ENCODE results near the gene TMEM187. TPM values are rescaled to one million over a fixed set of nuclear protein-coding genes. Genes with fewer than 3 reads are reported as not detected.

Gene TMEM187
- total RNA-seq, 1 experiment from 2014 or later = 9.4 TPM

DNA sequence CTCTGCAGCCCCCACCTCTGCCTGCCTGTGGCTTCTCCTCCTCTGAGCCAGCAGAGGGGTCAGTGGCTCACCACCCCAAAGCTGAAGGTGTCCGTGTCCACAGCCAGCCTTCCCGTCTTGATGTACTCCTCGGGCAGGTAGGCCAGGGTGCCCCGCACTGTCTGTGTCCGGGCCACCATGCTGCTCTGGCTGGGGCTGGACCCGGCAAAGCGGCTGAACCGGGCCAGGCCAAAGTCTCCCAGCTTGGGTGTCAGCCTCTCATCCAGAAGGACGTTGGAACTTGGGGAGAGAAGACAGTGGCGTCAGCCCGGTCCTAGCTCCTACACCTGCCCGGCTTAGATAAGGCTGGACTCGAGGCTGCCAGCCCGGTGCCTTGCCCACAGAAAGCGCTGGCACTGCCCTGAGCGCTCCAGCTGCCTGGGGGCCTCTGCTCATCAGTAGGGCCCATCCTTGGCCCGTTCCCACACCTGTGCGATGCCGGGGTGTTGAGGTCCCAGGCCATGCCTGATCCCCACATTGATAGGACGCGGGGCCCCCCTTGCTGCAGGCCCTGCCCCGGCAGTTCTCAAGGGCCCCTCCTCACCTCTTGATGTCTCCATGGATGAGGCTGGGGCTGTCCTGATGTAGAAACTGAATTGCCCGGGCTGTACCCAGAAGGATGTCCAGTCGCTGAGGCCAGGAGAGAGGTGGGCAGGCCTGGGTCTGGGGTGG lies 44.0 kb downstream of the TMEM187 start:
- Mint-ChIP-seq H3K27ac (ENCODE audit: unreplicated experiment) (no peak overlapping the region), H3K4me1 (ENCODE audit: low read depth, unreplicated experiment) (no peaks in the 10 kb centered on the region), H3K9me3 (ENCODE audit: low read depth, unreplicated experiment) (no peaks in the 10 kb centered on the region), H3K36me3 (ENCODE audit: insufficient read depth, unreplicated experiment) (peaks cover 59% of the 10 kb centered on the region), H3K27me3 (ENCODE audit: unreplicated experiment) (no peaks in the 10 kb centered on the region), H3K4me3 (ENCODE audit: low read depth, unreplicated experiment) (no peak overlapping the region)
- CTCF ChIA-PET = no interaction called here
- no TSS peak for BruUV-seq (replicated peaks)
- no peak for DNase-seq
- TF ChIP-seq, protein P1, sequence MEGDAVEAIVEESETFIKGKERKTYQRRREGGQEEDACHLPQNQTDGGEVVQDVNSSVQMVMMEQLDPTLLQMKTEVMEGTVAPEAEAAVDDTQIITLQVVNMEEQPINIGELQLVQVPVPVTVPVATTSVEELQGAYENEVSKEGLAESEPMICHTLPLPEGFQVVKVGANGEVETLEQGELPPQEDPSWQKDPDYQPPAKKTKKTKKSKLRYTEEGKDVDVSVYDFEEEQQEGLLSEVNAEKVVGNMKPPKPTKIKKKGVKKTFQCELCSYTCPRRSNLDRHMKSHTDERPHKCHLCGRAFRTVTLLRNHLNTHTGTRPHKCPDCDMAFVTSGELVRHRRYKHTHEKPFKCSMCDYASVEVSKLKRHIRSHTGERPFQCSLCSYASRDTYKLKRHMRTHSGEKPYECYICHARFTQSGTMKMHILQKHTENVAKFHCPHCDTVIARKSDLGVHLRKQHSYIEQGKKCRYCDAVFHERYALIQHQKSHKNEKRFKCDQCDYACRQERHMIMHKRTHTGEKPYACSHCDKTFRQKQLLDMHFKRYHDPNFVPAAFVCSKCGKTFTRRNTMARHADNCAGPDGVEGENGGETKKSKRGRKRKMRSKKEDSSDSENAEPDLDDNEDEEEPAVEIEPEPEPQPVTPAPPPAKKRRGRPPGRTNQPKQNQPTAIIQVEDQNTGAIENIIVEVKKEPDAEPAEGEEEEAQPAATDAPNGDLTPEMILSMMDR (IDR thresholded peaks at IDR 0.05; ENCODE audit: unreplicated experiment) = no peak
- intact Hi-C loops (cut with micrococcal nuclease; ENCODE audit: unreplicated experiment) = no loop called here

- Mint-ChIP-seq H3K4me3 (ENCODE audit: low read depth, unreplicated experiment) (peak overlapping the region; percentile 84), H3K27me3 (ENCODE audit: unreplicated experiment) (no peaks in the 10 kb centered on the region), H3K9me3 (ENCODE audit: low read depth, unreplicated experiment) (no peaks in the 10 kb centered on the region), H3K27ac (ENCODE audit: unreplicated experiment) (no peak overlapping the region), H3K4me1 (ENCODE audit: low read depth, unreplicated experiment) (no peaks in the 10 kb centered on the region), H3K36me3 (ENCODE audit: insufficient read depth, unreplicated experiment) (peaks cover 59% of the 10 kb centered on the region)
- no peak for DNase-seq
- intact Hi-C loops (cut with micrococcal nuclease; ENCODE audit: unreplicated experiment) = no loop called here
- no TSS peak for BruUV-seq (replicated peaks)
- CTCF ChIA-PET = interaction anchor here (1.4 kb wide), 1 partner anchor 45 kb away, joined by 4 read pairs; the partner anchor contains the start of gene TMEM187
- TF ChIP-seq, protein P1 (IDR thresholded peaks at IDR 0.05; ENCODE audit: unreplicated experiment) = no peak
Observed at GRCh38 chrX:154017766-154018517, 45.4 kb downstream of the TMEM187 start.

- intact Hi-C loops (cut with micrococcal nuclease; ENCODE audit: unreplicated experiment) = no loop called here
- no peaks in the 10 kb centered on the region for H3K27me3 Mint-ChIP-seq (ENCODE audit: unreplicated experiment)
- CTCF ChIA-PET = interaction anchor here (1.4 kb wide), 1 partner anchor 46 kb away, joined by 4 read pairs; the partner anchor contains the start of gene TMEM187
- DNase-seq = no peak
- peak overlapping the region; percentile 84 for H3K4me3 Mint-ChIP-seq (ENCODE audit: low read depth, unreplicated experiment)
- TSS peak; percentile 40 for BruUV-seq (replicated peaks)
- TF ChIP-seq, protein P1 (IDR thresholded peaks at IDR 0.05; ENCODE audit: unreplicated experiment) = no peak
- peaks cover 55% of the 10 kb centered on the region for H3K36me3 Mint-ChIP-seq (ENCODE audit: insufficient read depth, unreplicated experiment)
- no peaks in the 10 kb centered on the region for H3K9me3 Mint-ChIP-seq (ENCODE audit: low read depth, unreplicated experiment)
- H3K27ac Mint-ChIP-seq (ENCODE audit: unreplicated experiment) = peak overlapping the region; percentile 81
- no peaks in the 10 kb centered on the region for H3K4me1 Mint-ChIP-seq (ENCODE audit: low read depth, unreplicated experiment)
Observed at GRCh38 chrX:154018518-154019060, 46.0 kb downstream of the TMEM187 start.

DNA sequence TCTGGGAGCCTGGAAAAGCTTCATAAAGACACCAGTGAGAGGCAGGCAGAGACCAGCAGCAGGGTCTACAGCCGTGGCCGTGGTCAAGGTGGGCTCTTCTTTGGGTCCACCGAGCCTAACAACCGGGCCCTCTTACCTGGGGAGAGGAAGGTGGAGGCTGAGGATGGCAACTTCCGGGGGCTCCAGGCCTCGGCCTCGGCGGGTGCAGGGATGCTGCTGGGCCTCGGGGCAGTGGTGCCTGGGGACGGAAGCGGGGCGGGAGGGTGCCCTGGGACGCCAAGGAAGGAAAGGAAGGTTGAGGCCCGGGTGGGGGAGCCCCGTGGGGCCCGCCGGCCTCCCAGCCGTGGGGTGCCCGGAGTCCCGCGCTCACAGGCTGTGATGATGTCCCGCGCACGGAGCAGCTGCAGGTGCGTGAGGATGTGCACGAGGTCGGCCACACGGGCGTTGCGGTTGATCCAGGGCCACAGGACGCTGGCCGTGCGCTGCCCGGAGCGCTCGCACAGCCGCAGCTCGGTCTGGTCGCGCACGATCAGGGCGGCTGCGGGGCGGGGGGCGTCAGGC lies 46.6 kb downstream of the TMEM187 start:
- DNase-seq = peak; percentile 19
- CTCF ChIA-PET = interaction anchor here (1.4 kb wide), 1 partner anchor 46 kb away, joined by 4 read pairs; the partner anchor contains the start of gene TMEM187
- no TSS peak for BruUV-seq (replicated peaks)

More for the DNA sequence above, 46.6 kb downstream of the TMEM187 start:
- Mint-ChIP-seq H3K4me1 (ENCODE audit: low read depth, unreplicated experiment) (no peaks in the 10 kb centered on the region), H3K27ac (ENCODE audit: unreplicated experiment) (peak overlapping the region; percentile 81), H3K4me3 (ENCODE audit: low read depth, unreplicated experiment) (peak overlapping the region; percentile 84), H3K9me3 (ENCODE audit: low read depth, unreplicated experiment) (no peaks in the 10 kb centered on the region), H3K27me3 (ENCODE audit: unreplicated experiment) (no peaks in the 10 kb centered on the region), H3K36me3 (ENCODE audit: insufficient read depth, unreplicated experiment) (peaks cover 52% of the 10 kb centered on the region)
- intact Hi-C loops (cut with micrococcal nuclease; ENCODE audit: unreplicated experiment) = no loop called here
- TF ChIP-seq, protein P1 (IDR thresholded peaks at IDR 0.05; ENCODE audit: unreplicated experiment) = no peak
